SKM-1 (cell line): Measurements from ENCODE around the gene ROMO1.
A peak's percentile ranks its signal among the peaks of the same experiment; 100 is the strongest.
"Not testable (repeated sequence)": the region's sequence is repeated elsewhere in the genome, so short reads cannot be mapped to it uniquely, and the experiment has no call there.

Experiments used
- DNase-seq: peaks from one replicate; lab custom pipeline; 2025; ENCODE audit not compliant: unreplicated experiment; lab: John Stamatoyannopoulos, UW

The ROMO1 gene

GRCh38 chr20:35729836-35730582, 30.8 kb downstream of the ROMO1 start:
- DNase-seq: no peak

DNA sequence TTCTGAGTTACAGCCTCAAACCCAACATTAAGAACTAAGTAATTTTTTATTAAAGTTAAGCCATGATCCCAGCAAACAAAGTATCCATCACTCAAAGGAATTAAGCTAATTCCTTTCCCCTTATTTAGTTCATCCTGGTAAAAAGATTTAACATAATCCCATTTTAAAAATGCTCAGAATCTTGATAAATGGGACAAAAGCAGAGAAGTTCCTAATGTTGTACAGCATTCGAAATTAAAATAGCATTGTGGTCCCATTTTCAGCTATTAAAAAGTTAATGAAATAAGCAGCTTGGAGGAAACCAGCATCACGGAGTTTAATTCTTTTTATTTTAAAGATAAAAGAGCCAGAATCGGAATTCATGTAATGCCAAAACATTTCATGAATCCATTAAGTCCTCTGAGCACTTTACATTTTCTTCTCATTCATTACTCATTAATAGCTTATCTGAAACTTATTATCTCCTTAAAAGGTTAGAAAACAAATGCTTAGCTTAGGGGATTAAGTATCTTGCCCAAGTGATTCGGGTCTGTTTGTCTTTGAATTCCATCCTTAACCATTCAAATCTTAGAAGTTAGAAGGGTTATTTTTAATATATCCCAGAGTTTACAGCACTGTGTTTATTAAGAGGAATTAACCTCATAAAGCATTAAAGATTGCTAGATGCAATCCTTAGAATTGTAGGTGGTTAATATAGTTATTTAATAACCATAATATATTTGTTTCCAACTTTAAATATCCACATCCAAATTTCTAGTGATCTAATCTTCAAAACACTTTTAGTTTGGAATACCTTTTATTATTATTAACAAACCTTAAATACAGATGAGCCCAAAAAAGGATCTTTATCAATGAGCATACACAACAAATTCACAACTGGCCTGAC, 31.6 kb downstream of the ROMO1 start:
- DNase-seq: no peak

DNA sequence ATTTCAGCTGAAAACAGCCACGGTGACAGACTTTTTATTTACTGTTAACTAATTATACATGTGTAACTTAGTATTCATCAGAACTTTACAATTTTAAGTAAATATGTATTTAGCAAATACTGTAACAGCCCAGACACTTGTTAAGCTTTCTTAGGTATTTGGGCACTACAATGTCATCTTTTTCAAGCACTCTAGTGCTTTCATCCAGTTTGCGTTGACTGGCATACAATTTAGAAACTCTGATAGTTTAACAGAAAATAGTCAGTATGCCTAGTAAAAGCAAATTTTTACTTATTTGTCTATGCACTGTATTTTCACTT, 32.2 kb downstream of the ROMO1 start:
- no peak for DNase-seq

DNA sequence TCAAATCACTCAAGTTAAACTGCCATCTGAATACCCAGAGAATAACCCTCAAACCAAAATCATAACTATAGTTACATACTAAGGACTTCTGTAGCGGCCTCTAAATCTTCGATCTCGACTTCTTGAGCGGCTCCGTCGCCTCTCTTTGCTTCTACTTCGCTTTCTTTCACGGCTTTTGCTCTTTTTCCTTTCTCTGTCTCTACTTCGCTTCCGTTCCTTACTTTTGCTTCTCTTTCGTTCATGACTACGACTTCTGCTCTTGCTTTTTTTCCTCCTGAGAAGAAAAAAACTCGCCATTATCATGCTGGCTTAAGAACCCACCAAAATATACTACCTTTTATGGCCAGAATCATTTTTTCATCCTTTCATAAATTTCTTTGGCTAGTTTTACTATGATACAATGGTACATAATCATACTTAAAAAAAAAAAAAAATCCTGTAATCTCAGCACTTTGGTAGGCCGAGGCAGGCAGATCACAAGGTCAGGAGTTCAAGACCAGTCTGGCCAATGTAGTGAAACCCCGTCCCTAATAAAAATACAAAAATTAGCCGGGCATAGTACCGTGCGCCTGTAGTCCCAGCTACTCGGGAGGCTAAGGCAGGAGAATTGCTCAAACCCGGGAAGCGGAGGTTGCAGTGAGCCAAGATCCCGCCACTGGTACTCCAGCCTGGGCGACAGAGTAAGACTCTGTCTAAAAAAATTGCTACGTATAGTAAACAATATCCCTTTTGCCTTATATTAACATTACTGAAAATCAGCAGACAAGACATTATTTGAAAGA, 32.8 kb downstream of the ROMO1 start:
- no peak for DNase-seq

GRCh38 chr20:35732644-35732982, 33.4 kb downstream of the ROMO1 start:
- DNase-seq: no peak

- DNase-seq: no peak
These were observed 35.2 kb downstream of the ROMO1 start for GRCh38 chr20:35734374-35734773.

- no peak for DNase-seq
These were observed 35.8 kb downstream of the ROMO1 start for GRCh38 chr20:35734777-35735649.

GRCh38 chr20:35735826-35736470, 36.7 kb downstream of the ROMO1 start:
- DNase-seq: no peak

DNA sequence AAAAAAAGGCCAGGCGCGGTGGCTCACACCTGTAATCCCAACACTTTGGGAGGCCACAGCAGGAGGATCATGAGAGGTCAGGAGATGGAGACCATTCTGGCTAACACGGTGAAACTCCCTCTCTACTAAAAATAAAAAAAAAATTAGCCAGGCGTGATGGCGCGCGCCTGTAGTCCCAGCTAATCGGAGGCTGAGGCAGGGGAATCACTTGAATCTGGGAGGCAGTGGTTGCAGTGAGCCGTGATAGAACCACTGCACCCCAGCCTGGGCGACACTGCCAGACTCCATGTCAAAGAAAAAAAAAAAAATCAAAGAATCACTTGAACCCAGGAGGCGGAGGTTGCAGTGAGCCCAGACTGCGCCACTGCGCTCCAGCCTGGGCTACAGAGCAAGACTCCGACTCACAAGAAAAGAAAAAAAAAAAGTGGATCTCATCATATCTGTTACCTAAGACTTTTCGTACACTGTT, 38.7 kb downstream of the ROMO1 start:
- no peak for DNase-seq

DNA sequence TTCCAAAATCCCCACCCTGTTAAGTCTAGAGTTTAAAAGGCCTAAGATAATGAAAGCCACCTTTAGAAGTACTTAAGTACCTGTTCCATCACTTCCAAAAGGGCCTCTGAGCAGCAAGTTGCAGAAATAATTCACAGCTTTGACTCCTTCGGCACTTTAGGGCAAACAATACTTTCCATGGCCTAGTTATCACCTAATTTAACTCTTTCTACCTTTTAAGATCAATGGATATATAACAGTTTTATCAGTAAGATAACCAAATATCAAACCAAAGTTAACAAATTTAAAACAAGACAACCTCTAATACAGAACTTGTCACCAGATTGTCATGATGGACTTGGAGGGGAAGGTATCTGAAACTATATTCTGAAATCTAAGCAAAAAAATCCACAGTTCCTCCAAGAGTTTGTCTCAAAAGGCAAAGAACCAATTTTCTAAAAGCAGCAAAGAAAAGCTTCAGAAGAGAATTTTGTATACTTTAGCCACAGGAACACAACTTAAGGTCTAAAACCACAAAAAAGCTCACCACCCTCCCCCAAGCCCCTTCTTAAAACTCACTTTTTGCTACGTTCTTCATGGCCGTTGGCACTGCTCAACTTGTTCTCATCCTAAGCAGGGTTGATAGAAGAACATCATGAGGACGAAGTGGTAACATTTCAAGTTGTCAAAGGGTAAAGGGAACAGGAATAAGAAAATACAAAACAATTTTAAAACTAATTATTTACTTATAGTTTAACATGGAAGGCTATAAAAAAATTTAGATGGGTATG, 39.4 kb downstream of the ROMO1 start:
- no peak for DNase-seq

GRCh38 chr20:35739294-35740163, 40.3 kb downstream of the ROMO1 start:
- peak; percentile 14 for DNase-seq

GRCh38 chr20:35741892-35742740, 42.9 kb downstream of the ROMO1 start, which contains the start of gene RBM39:
Gene RBM39 (minus strand): TSS chr20:35742260. CDS start chr20:35740874, 1,386 bp downstream.
- DNase-seq: peak; percentile 99

DNA sequence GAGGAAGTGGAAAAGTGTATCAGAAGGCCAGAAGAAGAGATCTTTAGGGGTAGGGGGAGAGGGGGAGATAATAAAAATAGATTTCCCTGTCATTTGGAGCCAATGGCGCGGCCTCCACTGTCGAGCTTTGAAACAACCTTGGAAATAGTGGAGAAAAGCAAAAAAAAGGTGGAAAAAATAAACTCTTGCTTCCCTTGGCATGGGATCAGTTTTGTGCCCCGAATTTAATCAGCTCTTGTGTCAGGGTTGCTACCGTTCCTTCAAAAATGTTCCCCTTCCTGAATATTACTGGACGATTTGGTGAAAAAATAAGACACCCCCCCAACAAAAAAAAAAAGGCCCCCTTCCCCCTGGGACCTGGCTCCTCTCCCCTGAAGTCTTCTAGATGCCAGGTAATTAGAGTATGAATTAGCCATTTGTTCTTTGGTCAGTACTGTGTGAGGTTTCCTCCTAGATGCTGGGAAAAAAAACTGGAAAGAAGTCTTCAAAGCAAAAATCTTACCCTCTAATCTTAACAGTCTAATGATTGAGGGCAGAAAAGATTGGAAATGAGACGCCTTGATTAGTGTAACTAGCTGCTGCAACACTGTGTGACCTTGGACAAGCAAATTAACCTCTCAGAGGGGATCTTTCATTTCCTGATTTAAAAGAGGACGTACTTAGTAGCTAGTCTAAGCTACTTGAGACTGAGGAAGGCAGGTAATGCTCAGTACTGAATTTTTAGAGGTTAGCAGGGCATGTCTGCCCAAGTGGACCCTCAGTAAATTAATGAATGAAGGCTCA, 43.7 kb downstream of the ROMO1 start:
- DNase-seq: peak; percentile 58

DNA sequence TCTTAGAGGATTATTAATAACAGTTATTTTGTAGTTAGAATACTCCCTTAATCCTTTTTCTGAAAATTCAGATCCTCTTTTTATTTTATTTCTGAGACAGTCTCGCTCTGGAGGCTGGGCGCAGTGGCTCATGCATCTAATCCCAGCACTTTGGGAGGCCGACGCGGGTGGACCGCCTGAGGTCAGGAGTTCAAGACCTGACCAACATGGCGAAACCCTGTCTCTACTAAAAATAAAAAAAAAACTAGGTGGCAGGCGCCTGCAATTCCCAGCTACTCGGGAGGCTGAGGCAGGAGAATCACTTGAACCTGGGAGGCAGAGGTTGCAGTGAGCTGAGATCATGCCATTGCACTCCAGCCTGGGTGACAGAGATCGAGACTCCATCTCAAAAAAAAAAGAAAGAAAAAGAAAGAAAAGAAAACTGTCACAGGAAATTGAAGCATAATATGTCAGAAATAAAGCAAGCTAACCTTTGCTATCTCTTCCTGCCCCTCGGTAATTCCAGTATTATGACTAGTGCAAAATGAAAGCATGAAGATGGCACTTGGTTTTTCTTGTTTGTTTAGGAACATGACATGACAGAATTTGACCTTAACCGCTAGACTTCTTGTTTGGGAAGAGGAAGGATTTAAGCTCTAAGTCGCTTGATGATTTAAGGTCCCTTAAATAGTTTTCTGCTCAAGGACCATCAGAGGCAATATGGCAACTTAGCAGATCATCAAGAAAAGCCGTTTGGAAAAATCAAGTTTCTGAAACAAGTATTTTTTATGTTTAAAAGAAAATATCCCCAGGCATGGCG, 44.7 kb downstream of the ROMO1 start:
- DNase-seq: no peak

DNA sequence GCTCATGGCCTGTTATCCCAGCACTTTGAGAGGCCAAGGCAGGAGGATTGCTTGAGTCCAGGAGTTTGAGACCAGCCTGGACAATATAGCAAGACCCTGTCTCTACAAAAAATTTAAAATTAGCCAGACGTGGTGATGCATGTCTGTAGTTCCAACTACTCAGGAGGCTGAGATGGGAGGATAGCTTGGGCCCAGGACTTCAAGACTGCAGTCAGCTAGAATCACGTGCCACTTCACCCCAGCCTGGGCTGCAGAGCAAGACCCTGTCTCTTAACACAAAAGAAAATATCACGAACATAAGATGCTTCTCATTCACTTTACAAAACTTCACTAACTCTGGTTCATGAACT, 45.3 kb downstream of the ROMO1 start:
- not testable (repeated sequence) for DNase-seq
